HFFc6 (cell line): ENCODE measurements around the gene LTB4R. TPM values are rescaled to one million over a fixed set of nuclear protein-coding genes. Genes with fewer than 3 reads are reported as not detected.

Experiments
- DNase-seq: peaks from one replicate; pipeline ENCODE4 v3.0.0-alpha.2; 2018
- H3K27ac Mint-ChIP-seq: 2 replicates; pipeline ENCODE4 v1.8.0; 2020; ENCODE audit warnings: mild to moderate bottlenecking, mixed read lengths
- H3K27me3 Mint-ChIP-seq: 2 replicates; pipeline ENCODE4 v1.8.0; 2021; ENCODE audit warnings: mild to moderate bottlenecking, moderate library complexity, mixed read lengths; ENCODE audit not compliant: insufficient read depth
- H3K36me3 Mint-ChIP-seq: 2 replicates; pipeline ENCODE4 v1.8.0; 2021; ENCODE audit warnings: low read depth, mixed read lengths
- H3K4me1 Mint-ChIP-seq: 2 replicates; pipeline ENCODE4 v1.8.0; 2020; ENCODE audit warnings: low read depth, mixed read lengths
- H3K4me3 Mint-ChIP-seq: 2 replicates; pipeline ENCODE4 v1.8.0; 2020; ENCODE audit warnings: mild to moderate bottlenecking, moderate library complexity, mixed read lengths
- H3K9me3 Mint-ChIP-seq: 2 replicates; pipeline ENCODE4 v1.8.0; 2020; ENCODE audit warnings: mild to moderate bottlenecking, mixed read lengths
- CTCF ChIP-seq: fragments of 200-600 bp; sonication (generic); IDR thresholded peaks from 2 replicates; pipeline ENCODE4 v1.5.0; 2021; ENCODE audit warnings: antibody characterized with exemption, mild to moderate bottlenecking
- total RNA-seq, 6 experiments: library from RNA; stranded (reverse); fragmentation: NEBNext Ultra II Directional; extraction: Animal tissue kit (Norgen Biotek cat#: 25700); gene quantifications; 2 replicates in 1 of 6; 3 replicates in 5 of 6; pipeline ENCODE4 v1.2.3, GENCODE V29; 2021

LTB4R gene
- total RNA-seq, 6 experiments from 2014 or later: 1.5 to 2.9 (median 1.9) TPM

GRCh38 chr14:24264298-24264697 lies 47.0 kb upstream of the LTB4R start:
- DNase-seq: no peak
- H3K9me3 Mint-ChIP-seq: no peaks in the 10 kb centered on the region
- H3K4me3 Mint-ChIP-seq: no peak overlapping the region
- no peak overlapping the region for H3K27ac Mint-ChIP-seq
- H3K27me3 Mint-ChIP-seq: peaks cover 2% of the 10 kb centered on the region; the same call in 1 of the 2 replicates
- peaks cover 8% of the 10 kb centered on the region; the same call in 1 of the 2 replicates for H3K4me1 Mint-ChIP-seq
- no peak for TF ChIP-seq CTCF
- 0 out of 2 replicates have a peak, but pooled peaks cover 2% of the 10 kb centered on the region for H3K36me3 Mint-ChIP-seq

- peaks cover 5% of the 10 kb centered on the region; the same call in 1 of the 2 replicates for H3K27me3 Mint-ChIP-seq
- 0 out of 2 replicates have a peak, but pooled peaks cover 4% of the 10 kb centered on the region for H3K36me3 Mint-ChIP-seq
- no peaks in the 10 kb centered on the region for H3K9me3 Mint-ChIP-seq
- TF ChIP-seq CTCF: no peak
- peaks cover 7% of the 10 kb centered on the region for H3K4me1 Mint-ChIP-seq
- no peak overlapping the region for H3K4me3 Mint-ChIP-seq
- DNase-seq: no peak
- H3K27ac Mint-ChIP-seq: no peak overlapping the region
Measured at GRCh38 chr14:24266344-24267244, 44.7 kb upstream of the LTB4R start.

GRCh38 chr14:24267516-24267915 lies 43.8 kb upstream of the LTB4R start:
- DNase-seq: no peak
- H3K27ac Mint-ChIP-seq: no peak overlapping the region
- H3K9me3 Mint-ChIP-seq: no peaks in the 10 kb centered on the region
- peaks cover 5% of the 10 kb centered on the region for H3K27me3 Mint-ChIP-seq
- no peak overlapping the region for H3K4me3 Mint-ChIP-seq
- peaks cover 16% of the 10 kb centered on the region for H3K4me1 Mint-ChIP-seq
- TF ChIP-seq CTCF: no peak
- H3K36me3 Mint-ChIP-seq: 0 out of 2 replicates have a peak, but pooled peaks cover 4% of the 10 kb centered on the region

- H3K36me3 Mint-ChIP-seq: 0 out of 2 replicates have a peak, but pooled peaks cover 4% of the 10 kb centered on the region
- no peak for DNase-seq
- peaks cover 21% of the 10 kb centered on the region for H3K4me1 Mint-ChIP-seq
- no peak overlapping the region for H3K27ac Mint-ChIP-seq
- H3K9me3 Mint-ChIP-seq: no peaks in the 10 kb centered on the region
- H3K4me3 Mint-ChIP-seq: no peak overlapping the region
- no peak for TF ChIP-seq CTCF
- H3K27me3 Mint-ChIP-seq: peaks cover 5% of the 10 kb centered on the region
Measured at GRCh38 chr14:24268225-24268624, 43.1 kb upstream of the LTB4R start.

GRCh38 chr14:24269368-24269767 lies 41.9 kb upstream of the LTB4R start:
- Mint-ChIP-seq H3K4me3 (no peak overlapping the region), H3K36me3 (0 out of 2 replicates have a peak, but pooled peaks cover 4% of the 10 kb centered on the region), H3K4me1 (peaks cover 33% of the 10 kb centered on the region), H3K9me3 (no peaks in the 10 kb centered on the region), H3K27me3 (peaks cover 5% of the 10 kb centered on the region), H3K27ac (no peak overlapping the region)
- no peak for DNase-seq
- TF ChIP-seq CTCF: no peak
